Fibroblast of lung (primary cell): ENCODE data around the gene LGR6.

Experiments
- EZH2 ChIP-seq: IDR thresholded peaks from 2 replicates; pipeline ENCODE4 v1.5.1; 2012; ENCODE audit warnings: low read length, control low read depth, mild to moderate bottlenecking; ENCODE audit errors: missing control alignments
- TF ChIP-seq, protein P1 (sequence below), 2 donors: IDR thresholded peaks in 1 of 2; conservative IDR thresholded peaks in 1 of 2; 1 replicate in 1 of 2; 2 replicates in 1 of 2; pipeline ENCODE4 v1.5.1; 2011 to 2012; ENCODE audit warnings: low read length in 2 of 2, control low read depth in 1 of 2, inconsistent platforms in 1 of 2, low read depth in 1 of 2, mild to moderate bottlenecking in 1 of 2

DNA sequence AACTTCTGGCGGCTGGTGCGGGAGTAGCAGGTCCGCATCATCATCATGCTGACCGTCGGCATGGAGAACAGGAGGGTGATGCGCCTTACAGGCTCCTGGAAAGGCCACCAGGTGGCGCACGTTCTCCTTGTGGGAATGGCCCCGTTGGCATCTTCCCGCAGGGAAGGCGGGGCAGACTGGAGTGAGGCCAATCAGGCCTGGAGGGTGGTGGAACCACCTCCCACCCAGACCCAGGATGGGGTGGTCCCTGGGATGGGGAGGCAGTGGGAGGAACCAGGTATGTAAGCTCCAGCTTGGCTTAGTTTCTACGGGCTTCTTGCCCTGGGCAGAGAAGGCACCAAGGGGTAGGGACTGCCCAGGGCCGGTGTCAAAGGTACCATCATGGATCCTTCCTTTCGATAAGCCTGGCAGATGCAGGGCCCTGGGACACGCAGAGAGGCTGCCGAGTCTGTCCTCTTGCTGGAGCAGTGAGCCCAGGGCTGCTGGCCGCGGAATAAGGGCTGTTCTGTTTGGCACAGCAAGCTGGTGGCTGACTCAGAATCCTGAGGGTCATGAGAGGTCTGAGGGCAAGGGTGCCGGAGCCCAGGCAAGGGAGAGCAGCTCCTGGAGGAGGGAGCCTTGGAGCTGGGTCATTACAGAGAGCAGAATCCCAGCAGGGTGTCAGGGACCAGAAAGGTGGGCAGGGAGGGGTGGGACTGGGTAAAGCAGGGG is 8.7 kb upstream of the LGR6 start:
- TF ChIP-seq, protein P1, sequence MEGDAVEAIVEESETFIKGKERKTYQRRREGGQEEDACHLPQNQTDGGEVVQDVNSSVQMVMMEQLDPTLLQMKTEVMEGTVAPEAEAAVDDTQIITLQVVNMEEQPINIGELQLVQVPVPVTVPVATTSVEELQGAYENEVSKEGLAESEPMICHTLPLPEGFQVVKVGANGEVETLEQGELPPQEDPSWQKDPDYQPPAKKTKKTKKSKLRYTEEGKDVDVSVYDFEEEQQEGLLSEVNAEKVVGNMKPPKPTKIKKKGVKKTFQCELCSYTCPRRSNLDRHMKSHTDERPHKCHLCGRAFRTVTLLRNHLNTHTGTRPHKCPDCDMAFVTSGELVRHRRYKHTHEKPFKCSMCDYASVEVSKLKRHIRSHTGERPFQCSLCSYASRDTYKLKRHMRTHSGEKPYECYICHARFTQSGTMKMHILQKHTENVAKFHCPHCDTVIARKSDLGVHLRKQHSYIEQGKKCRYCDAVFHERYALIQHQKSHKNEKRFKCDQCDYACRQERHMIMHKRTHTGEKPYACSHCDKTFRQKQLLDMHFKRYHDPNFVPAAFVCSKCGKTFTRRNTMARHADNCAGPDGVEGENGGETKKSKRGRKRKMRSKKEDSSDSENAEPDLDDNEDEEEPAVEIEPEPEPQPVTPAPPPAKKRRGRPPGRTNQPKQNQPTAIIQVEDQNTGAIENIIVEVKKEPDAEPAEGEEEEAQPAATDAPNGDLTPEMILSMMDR (conservative IDR thresholded peaks at IDR 0.05 in 1 of 2, IDR thresholded peaks at IDR 0.05 in 1 of 2; ENCODE audit: low read depth in 1 of 2, low read length in 2 of 2), result peak; percentile 84 to 91
- no peak for TF ChIP-seq EZH2
